ENCODE data around the gene FHIP1B.

- TF ChIP-seq YY1 (IDR thresholded peaks at IDR 0.05; ENCODE audit: low read depth) (no peak), CEBPB (IDR thresholded peaks at IDR 0.05) (no peak)
These were observed 59.0 kb downstream of the FHIP1B start for GRCh38 chr11:6175440-6175839.

All from Ishikawa (cell line).